ENCODE measurements around the gene FBXL7. TPM values are rescaled to one million over a fixed set of nuclear protein-coding genes. Genes with fewer than 3 reads are reported as not detected.

FBXL7 gene
- total and polyA plus RNA-seq, 9 of the 15 experiments (the other 6 are each of a cell fraction or from before 2014, with no cell fraction given), result 0.04 to 0.08 TPM; not detected in 7

DNA sequence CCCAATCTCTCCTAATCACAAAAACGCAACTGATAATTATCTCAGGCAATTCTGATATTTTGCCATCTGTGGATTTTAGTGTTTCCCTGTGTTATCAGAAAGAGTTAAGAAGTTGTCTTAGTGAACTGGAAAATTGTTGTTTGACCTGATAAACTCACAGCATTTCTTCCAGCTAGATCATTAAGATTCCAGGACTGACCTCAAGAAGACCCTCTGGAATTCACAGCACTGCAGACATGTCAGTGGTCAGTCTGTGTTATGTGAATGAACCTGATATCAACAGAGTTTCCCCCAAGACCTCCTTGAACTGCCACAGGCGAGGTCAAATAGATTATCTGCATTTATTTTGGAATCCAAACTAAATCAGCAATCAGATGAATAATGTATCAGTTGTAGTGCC is 174.7 kb downstream of the FBXL7 start:
- H3K4me2 ChIP-seq (ENCODE audit: insufficient read depth, low read length), result no peak overlapping the region
- no peak overlapping the region for H3K27ac ChIP-seq (ENCODE audit: extremely low read depth, low read depth, low read length)
- no peak for TF ChIP-seq SUPT5H (IDR thresholded peaks at IDR 0.05)
- TF ChIP-seq CREBBP (IDR thresholded peaks at IDR 0.05; ENCODE audit: low read depth, low read length), result no peak
- TF ChIP-seq, protein P1, sequence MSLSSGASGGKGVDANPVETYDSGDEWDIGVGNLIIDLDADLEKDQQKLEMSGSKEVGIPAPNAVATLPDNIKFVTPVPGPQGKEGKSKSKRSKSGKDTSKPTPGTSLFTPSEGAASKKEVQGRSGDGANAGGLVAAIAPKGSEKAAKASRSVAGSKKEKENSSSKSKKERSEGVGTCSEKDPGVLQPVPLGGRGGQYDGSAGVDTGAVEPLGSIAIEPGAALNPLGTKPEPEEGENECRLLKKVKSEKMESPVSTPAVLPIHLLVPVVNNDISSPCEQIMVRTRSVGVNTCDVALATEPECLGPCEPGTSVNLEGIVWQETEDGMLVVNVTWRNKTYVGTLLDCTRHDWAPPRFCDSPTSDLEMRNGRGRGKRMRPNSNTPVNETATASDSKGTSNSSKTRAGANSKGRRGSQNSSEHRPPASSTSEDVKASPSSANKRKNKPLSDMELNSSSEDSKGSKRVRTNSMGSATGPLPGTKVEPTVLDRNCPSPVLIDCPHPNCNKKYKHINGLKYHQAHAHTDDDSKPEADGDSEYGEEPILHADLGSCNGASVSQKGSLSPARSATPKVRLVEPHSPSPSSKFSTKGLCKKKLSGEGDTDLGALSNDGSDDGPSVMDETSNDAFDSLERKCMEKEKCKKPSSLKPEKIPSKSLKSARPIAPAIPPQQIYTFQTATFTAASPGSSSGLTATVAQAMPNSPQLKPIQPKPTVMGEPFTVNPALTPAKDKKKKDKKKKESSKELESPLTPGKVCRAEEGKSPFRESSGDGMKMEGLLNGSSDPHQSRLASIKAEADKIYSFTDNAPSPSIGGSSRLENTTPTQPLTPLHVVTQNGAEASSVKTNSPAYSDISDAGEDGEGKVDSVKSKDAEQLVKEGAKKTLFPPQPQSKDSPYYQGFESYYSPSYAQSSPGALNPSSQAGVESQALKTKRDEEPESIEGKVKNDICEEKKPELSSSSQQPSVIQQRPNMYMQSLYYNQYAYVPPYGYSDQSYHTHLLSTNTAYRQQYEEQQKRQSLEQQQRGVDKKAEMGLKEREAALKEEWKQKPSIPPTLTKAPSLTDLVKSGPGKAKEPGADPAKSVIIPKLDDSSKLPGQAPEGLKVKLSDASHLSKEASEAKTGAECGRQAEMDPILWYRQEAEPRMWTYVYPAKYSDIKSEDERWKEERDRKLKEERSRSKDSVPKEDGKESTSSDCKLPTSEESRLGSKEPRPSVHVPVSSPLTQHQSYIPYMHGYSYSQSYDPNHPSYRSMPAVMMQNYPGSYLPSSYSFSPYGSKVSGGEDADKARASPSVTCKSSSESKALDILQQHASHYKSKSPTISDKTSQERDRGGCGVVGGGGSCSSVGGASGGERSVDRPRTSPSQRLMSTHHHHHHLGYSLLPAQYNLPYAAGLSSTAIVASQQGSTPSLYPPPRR (CRISPR knock-in tag; IDR thresholded peaks at IDR 0.05; ENCODE audit: borderline replicate concordance), result no peak
- TF ChIP-seq ZNF785 (CRISPR knock-in tag; IDR thresholded peaks at IDR 0.05), result no peak
- TF ChIP-seq CHCHD3 (CRISPR knock-in tag; IDR thresholded peaks at IDR 0.05), result no peak
- H3K4me3 ChIP-seq, result no peak overlapping the region
- ATAC-seq, result no peak
- DNase-seq (ENCODE audit: extremely low read depth in 1 of 4, low spot score in 3 of 4), result no peak
- intact Hi-C loops (cut with micrococcal nuclease) (no loop called here), in situ Hi-C loops (cut with MboI) (no loop called here)
- no peaks in the 10 kb centered on the region; the same call in 1 of the 2 replicates for H3K9me3 ChIP-seq (replicated peaks; ENCODE audit: control insufficient read depth, insufficient read depth, low read depth, low read length)
- no TSS peak for BruUV-seq (replicated peaks)
- H3K4me1 ChIP-seq (replicated peaks in 1 of 2; ENCODE audit: control insufficient read depth in 2 of 2, insufficient read depth in 2 of 2, low read length in 2 of 2), result no peaks in the 10 kb centered on the region
- no peaks in the 10 kb centered on the region for H3K9me1 ChIP-seq (ENCODE audit: control insufficient read depth, insufficient read depth, low read length)
- no peak for FAIRE-seq
- H3K36me3 ChIP-seq (ENCODE audit: control insufficient read depth, insufficient read depth, low read length), result no peaks in the 10 kb centered on the region
- H3K9ac ChIP-seq (ENCODE audit: insufficient read depth in 1 of 2, low read depth in 2 of 2, low read length in 2 of 2), result no peak overlapping the region
- WGBS (ENCODE audit: insufficient coverage, low coverage, missing lambda C conversion rate), result 3% methylated on average over 2 of the region's 2 CpGs
- H4K20me1 ChIP-seq (replicated peaks; ENCODE audit: control insufficient read depth, insufficient read depth, low read length), result no peaks in the 10 kb centered on the region
- no peaks in the 10 kb centered on the region for H3K27me3 ChIP-seq (ENCODE audit: control insufficient read depth in 2 of 2, insufficient read depth in 2 of 2, low read length in 2 of 2)
- ChIA-PET CTCF (ENCODE audit: low intra/inter-chr PET ratio) (no interaction called here), POLR2A (no interaction called here)
- no peaks in the 10 kb centered on the region for H3K79me2 ChIP-seq (ENCODE audit: control insufficient read depth, insufficient read depth, low read length)
- no peak overlapping the region for H2AFZ ChIP-seq (ENCODE audit: low read depth, low read length)

Data from K562 (cell line).